B cell (primary cell): ENCODE results near the gene CLEC19A. TPM values are rescaled to one million over a fixed set of nuclear protein-coding genes. Genes with fewer than 3 reads are reported as not detected.

Experiments
- ATAC-seq: fragments of 200-7000 bp; cut with Tn5 transposase; one replicate; pipeline ENCODE4 v1.10.0; 2021; ENCODE audit warnings: low read depth, mild to moderate bottlenecking, moderate number of reproducible peaks, moderate library complexity
- CTCF ChIA-PET: fragments of 350-600 bp; sonication (Branson Sonifier 250); formaldehyde crosslinking; loops from one replicate; lab custom pipeline; 2021; ENCODE audit warnings: antibody characterized with exemption, inconsistent platforms; lab: Charles Lee
- POLR2A ChIA-PET: fragments of 350-600 bp; sonication (Branson Sonifier 250); formaldehyde crosslinking; loops from one replicate; lab custom pipeline; 2021; ENCODE audit warnings: antibody characterized with exemption; lab: Charles Lee
- DNase-seq: peaks from one replicate; pipeline ENCODE4 v3.0.0; 2013
- H2AFZ ChIP-seq: 2 replicates; pipeline ENCODE4 v1.6.1; 2012; ENCODE audit warnings: mild to moderate bottlenecking, low read depth, low read length; ENCODE audit not compliant: insufficient read depth, poor library complexity, severe bottlenecking
- H3K27ac ChIP-seq, 2 donors: 1 replicate in 1 of 2; 2 replicates in 1 of 2; pipeline ENCODE4 v1.5.1; 2012 to 2013; ENCODE audit warnings: low read length in 2 of 2, mild to moderate bottlenecking in 2 of 2, moderate library complexity in 1 of 2
- H3K27me3 ChIP-seq, 4 experiments: fragments of 200-600 bp in 1 of 4; sonication (generic) in 1 of 4; replicated peaks in 1 of 4; 1 replicate in 2 of 4; 2 replicates in 2 of 4; pipeline versions ENCODE4 v1.6.1 to v1.7.0; 2013 to 2016; ENCODE audit warnings: low read length in 3 of 4, mild to moderate bottlenecking in 2 of 4, mixed read lengths in 1 of 4, moderate library complexity in 1 of 4; ENCODE audit not compliant: insufficient read depth in 4 of 4, control insufficient read depth in 3 of 4; ENCODE audit errors: control extremely low read depth in 1 of 4
- H3K36me3 ChIP-seq, 2 experiments: replicated peaks in 1 of 2; 1 replicate in 1 of 2; 2 replicates in 1 of 2; pipeline versions ENCODE4 v1.6.1 to v1.7.1; 2013; ENCODE audit warnings: low read length in 1 of 2; ENCODE audit not compliant: insufficient read depth in 2 of 2, control insufficient read depth in 1 of 2; ENCODE audit errors: control extremely low read depth in 1 of 2, extremely low read depth in 1 of 2
- H3K4me1 ChIP-seq, 2 donors: fragments of 200-600 bp in 1 of 2; sonication (generic) in 1 of 2; 1 replicate in 1 of 2; 2 replicates in 1 of 2; pipeline versions ENCODE4 v1.5.1 to v1.6.1; 2013 to 2017; ENCODE audit warnings: low read length in 2 of 2; ENCODE audit not compliant: control insufficient read depth in 2 of 2, insufficient read depth in 2 of 2
- H3K4me2 ChIP-seq: replicated peaks from 2 replicates; pipeline ENCODE3; 2012; ENCODE audit warnings: mild to moderate bottlenecking, low read depth, low read length; ENCODE audit not compliant: poor library complexity, severe bottlenecking
- H3K4me3 ChIP-seq, 5 experiments: fragments of 200-600 bp in 1 of 5; sonication (generic) in 1 of 5; 1 replicate in 3 of 5; 2 replicates in 2 of 5; pipeline versions ENCODE4 v1.5.1 to v1.7.0; 2011 to 2016; ENCODE audit warnings: low read length in 4 of 5, mild to moderate bottlenecking in 4 of 5, low read depth in 2 of 5, control low read depth in 1 of 5, moderate library complexity in 1 of 5; ENCODE audit not compliant: insufficient read depth in 1 of 5; ENCODE audit errors: control extremely low read depth in 1 of 5, extremely low read depth in 1 of 5
- H3K79me2 ChIP-seq: fragments of 200-600 bp; sonication (generic); one replicate; pipeline ENCODE4 v1.6.0; 2016; ENCODE audit warnings: low read length; ENCODE audit not compliant: control insufficient read depth, insufficient read depth
- H3K9ac ChIP-seq: fragments of 200-600 bp; sonication (generic); 2 replicates; pipeline ENCODE4 v1.6.1; 2017; ENCODE audit warnings: mild to moderate bottlenecking, low read length, moderate library complexity
- H3K9me3 ChIP-seq, 3 donors: one replicate each; pipeline versions ENCODE4 v1.6.1 to v1.7.1; 2013; ENCODE audit warnings: low read length in 2 of 3; ENCODE audit not compliant: control insufficient read depth in 2 of 3, insufficient read depth in 1 of 3; ENCODE audit errors: control extremely low read depth in 1 of 3
- H4K20me1 ChIP-seq: 2 replicates; pipeline ENCODE4 v1.6.0; 2012; ENCODE audit warnings: mild to moderate bottlenecking, low read length; ENCODE audit not compliant: insufficient read depth, control insufficient read depth, poor library complexity, severe bottlenecking
- H3K27ac Mint-ChIP-seq: one replicate; pipeline ENCODE4 v1.8.0; 2021; ENCODE audit warnings: mixed read lengths
- H3K27me3 Mint-ChIP-seq: one replicate; pipeline ENCODE4 v1.8.0; 2021; ENCODE audit warnings: mixed read lengths
- H3K4me1 Mint-ChIP-seq: one replicate; pipeline ENCODE4 v1.8.0; 2021; ENCODE audit warnings: mixed read lengths
- H3K4me3 Mint-ChIP-seq: one replicate; pipeline ENCODE4 v1.8.0; 2021; ENCODE audit warnings: mixed read lengths
- H3K9me3 Mint-ChIP-seq: one replicate; pipeline ENCODE4 v1.8.0; 2022; ENCODE audit warnings: mixed read lengths; ENCODE audit not compliant: insufficient read depth
- EZH2 ChIP-seq: IDR thresholded peaks from 2 replicates; pipeline ENCODE4 v1.6.1; 2012; ENCODE audit warnings: borderline replicate concordance, low read depth, mild to moderate bottlenecking, moderate library complexity, low read length; ENCODE audit not compliant: insufficient read depth, poor library complexity, severe bottlenecking
- WGBS: methylation state at CpG from one replicate; pipeline ENCODE4 v1.1.5; 2013; ENCODE audit warnings: missing lambda C conversion rate; ENCODE audit not compliant: insufficient coverage; 5-methylcytosine and 5-hydroxymethylcytosine counted together
- intact Hi-C: fragments of 100-400 bp; cut with micrococcal nuclease; formaldehyde crosslinking; loops from one replicate; pipeline ENCODE4 v1.10.0; 2022
- polyA plus RNA-seq: library from polyadenylated mRNA; depleted of rRNA; stranded (reverse); fragments of >200 nt; gene quantifications from 2 replicates; pipeline ENCODE4 v1.2.3, GENCODE V29; 2012
- total RNA-seq, 2 donors: library from RNA; stranded (reverse); fragments of 120-200 nt in 1 of 2; gene quantifications; 1 replicate in 1 of 2; 2 replicates in 1 of 2; pipeline versions ENCODE4 v1.2.3 to v1.2.4, GENCODE V29; 2013 to 2022
- TF ChIP-seq, protein P1 (sequence below): fragments of 200-600 bp; IDR thresholded peaks from one replicate; pipeline ENCODE4 v1.8.0; 2022; ENCODE audit warnings: antibody characterized with exemption, mild to moderate bottlenecking

Gene CLEC19A
- total and polyA plus RNA-seq, 2 donors (not counting 1 experiment from before 2014, with no cell fraction given): not detected

DNA sequence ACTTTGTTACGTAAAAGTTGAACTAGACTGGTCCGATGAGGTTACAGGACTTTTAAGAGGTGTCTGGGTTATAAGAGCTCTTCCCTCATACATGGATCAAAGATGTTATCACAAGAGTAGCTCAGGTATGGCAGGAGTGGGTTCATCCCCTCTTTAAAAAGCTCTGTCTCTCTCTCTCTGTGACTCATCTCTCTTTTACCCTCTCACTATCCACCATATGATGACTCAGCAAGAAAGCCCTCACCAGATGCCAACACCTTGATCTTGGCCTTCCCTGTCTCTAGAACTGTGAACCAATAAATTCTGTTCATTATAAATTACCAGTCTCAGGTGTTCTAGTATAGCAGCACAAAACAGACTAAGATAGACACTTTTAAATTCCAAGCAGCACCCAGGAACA, 1.9 kb upstream of the CLEC19A start:
- Histone ChIP-seq H4K20me1 (no peaks in the 10 kb centered on the region), H3K4me3 (no peak overlapping the region), H3K4me1 (no peaks in the 10 kb centered on the region), H3K27ac (no peak overlapping the region), H3K4me2 (no peak overlapping the region), H3K36me3 (no peaks in the 10 kb centered on the region), H3K9ac (no peak overlapping the region), H3K79me2 (no peaks in the 10 kb centered on the region), H2AFZ (no peak overlapping the region), H3K9me3 (no peaks in the 10 kb centered on the region), H3K27me3 (no peaks in the 10 kb centered on the region)
- no peak for ATAC-seq
- POLR2A ChIA-PET: interaction anchor here (1.0 kb wide), 1 partner anchor 12 kb away, joined by 3 read pairs; no protein-coding TSS in a partner anchor
- Mint-ChIP-seq H3K4me3 (no peak overlapping the region), H3K4me1 (no peaks in the 10 kb centered on the region), H3K9me3 (no peaks in the 10 kb centered on the region), H3K27ac (no peak overlapping the region), H3K27me3 (no peaks in the 10 kb centered on the region)
- DNase-seq: no peak
- intact Hi-C loops: no loop called here
- CTCF ChIA-PET: no interaction called here
- no CpG with 5 or more reads among the region's 2 CpGs for WGBS
- TF ChIP-seq, protein P1, sequence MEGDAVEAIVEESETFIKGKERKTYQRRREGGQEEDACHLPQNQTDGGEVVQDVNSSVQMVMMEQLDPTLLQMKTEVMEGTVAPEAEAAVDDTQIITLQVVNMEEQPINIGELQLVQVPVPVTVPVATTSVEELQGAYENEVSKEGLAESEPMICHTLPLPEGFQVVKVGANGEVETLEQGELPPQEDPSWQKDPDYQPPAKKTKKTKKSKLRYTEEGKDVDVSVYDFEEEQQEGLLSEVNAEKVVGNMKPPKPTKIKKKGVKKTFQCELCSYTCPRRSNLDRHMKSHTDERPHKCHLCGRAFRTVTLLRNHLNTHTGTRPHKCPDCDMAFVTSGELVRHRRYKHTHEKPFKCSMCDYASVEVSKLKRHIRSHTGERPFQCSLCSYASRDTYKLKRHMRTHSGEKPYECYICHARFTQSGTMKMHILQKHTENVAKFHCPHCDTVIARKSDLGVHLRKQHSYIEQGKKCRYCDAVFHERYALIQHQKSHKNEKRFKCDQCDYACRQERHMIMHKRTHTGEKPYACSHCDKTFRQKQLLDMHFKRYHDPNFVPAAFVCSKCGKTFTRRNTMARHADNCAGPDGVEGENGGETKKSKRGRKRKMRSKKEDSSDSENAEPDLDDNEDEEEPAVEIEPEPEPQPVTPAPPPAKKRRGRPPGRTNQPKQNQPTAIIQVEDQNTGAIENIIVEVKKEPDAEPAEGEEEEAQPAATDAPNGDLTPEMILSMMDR: no peak
- no peak for TF ChIP-seq EZH2

- no peaks in the 10 kb centered on the region for H3K27me3 ChIP-seq
- no peaks in the 10 kb centered on the region for H3K27me3 Mint-ChIP-seq
- no peak overlapping the region for H2AFZ ChIP-seq
- H3K36me3 ChIP-seq: no peaks in the 10 kb centered on the region
- H3K4me3 ChIP-seq: no peak overlapping the region
- H3K27ac Mint-ChIP-seq: no peak overlapping the region
- H3K9me3 Mint-ChIP-seq: no peaks in the 10 kb centered on the region
- H3K27ac ChIP-seq: no peak overlapping the region
- no peaks in the 10 kb centered on the region for H4K20me1 ChIP-seq
- ChIA-PET CTCF (no interaction called here), POLR2A (no interaction called here)
- ATAC-seq: no peak
- no peaks in the 10 kb centered on the region for H3K4me1 Mint-ChIP-seq
- DNase-seq: no peak
- H3K4me3 Mint-ChIP-seq: no peak overlapping the region
- H3K9ac ChIP-seq: no peak overlapping the region
- H3K79me2 ChIP-seq: no peaks in the 10 kb centered on the region
- no peak overlapping the region for H3K4me2 ChIP-seq
- no peak for TF ChIP-seq EZH2
- TF ChIP-seq, protein P1: no peak
- H3K4me1 ChIP-seq: no peaks in the 10 kb centered on the region
- 50% methylated on average over 1 of the region's 1 CpG for WGBS
- H3K9me3 ChIP-seq: no peaks in the 10 kb centered on the region
- intact Hi-C loops: no loop called here
Observed at GRCh38 chr16:19284207-19284606, 1.3 kb upstream of the CLEC19A start.
